Gastrocnemius medialis (tissue), 4 donors: Measurements from ENCODE around the gene ZBTB7C.

ENCODE experiments used
- POLR2A ChIP-seq, 2 donors: fragments of 450-650 bp; IDR thresholded peaks; one replicate each; pipeline ENCODE4 v1.6.1; 2017; ENCODE audit warnings: antibody characterized with exemption in 2 of 2, mild to moderate bottlenecking in 2 of 2, moderate library complexity in 2 of 2
- TF ChIP-seq, protein P1 (sequence below), 5 experiments: fragments of 450-650 bp in 3 of 5; fragments of 200-600 bp in 2 of 5; sonication (generic) in 2 of 5; IDR thresholded peaks in 4 of 5; conservative IDR thresholded peaks in 1 of 5; 1 replicate in 4 of 5; 2 replicates in 1 of 5; pipeline ENCODE4 v1.5.1; 2016 to 2019; ENCODE audit warnings: antibody characterized with exemption in 5 of 5, mild to moderate bottlenecking in 3 of 5, moderate library complexity in 3 of 5

DNA sequence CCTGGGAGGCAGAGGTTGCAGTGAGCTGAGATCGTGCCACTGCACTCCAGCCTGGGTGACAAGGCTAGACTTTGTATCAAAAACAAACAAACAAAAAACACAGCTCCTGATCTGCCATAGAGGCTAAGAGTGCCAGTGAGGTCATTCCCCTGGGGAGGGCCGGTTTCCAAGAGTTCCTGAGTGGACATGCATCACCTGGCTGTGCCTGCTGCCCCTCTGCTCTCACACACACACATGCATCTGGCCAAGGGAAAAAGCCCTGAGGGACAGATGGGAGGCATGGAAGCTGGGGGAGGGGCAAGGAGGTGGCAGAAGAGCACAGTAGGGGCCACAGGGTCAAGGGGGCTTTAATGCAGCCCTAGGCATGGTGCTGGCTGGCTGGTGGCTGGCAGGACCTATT lies 60.4 kb downstream of the ZBTB7C start:
- TF ChIP-seq, protein P1, sequence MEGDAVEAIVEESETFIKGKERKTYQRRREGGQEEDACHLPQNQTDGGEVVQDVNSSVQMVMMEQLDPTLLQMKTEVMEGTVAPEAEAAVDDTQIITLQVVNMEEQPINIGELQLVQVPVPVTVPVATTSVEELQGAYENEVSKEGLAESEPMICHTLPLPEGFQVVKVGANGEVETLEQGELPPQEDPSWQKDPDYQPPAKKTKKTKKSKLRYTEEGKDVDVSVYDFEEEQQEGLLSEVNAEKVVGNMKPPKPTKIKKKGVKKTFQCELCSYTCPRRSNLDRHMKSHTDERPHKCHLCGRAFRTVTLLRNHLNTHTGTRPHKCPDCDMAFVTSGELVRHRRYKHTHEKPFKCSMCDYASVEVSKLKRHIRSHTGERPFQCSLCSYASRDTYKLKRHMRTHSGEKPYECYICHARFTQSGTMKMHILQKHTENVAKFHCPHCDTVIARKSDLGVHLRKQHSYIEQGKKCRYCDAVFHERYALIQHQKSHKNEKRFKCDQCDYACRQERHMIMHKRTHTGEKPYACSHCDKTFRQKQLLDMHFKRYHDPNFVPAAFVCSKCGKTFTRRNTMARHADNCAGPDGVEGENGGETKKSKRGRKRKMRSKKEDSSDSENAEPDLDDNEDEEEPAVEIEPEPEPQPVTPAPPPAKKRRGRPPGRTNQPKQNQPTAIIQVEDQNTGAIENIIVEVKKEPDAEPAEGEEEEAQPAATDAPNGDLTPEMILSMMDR (IDR thresholded peaks at IDR 0.05 in 4 of 5, conservative IDR thresholded peaks at IDR 0.05 in 1 of 5): no peak
- TF ChIP-seq POLR2A (IDR thresholded peaks at IDR 0.05): no peak
